HG02938 (cell line): ENCODE data around the gene SSTR3.
"Not testable (repeated sequence)": the region's sequence is repeated elsewhere in the genome, so short reads cannot be mapped to it uniquely, and the experiment has no call there.

Experiments
- ATAC-seq: cut with Tn5 transposase; IDR thresholded peaks from one replicate; pipeline ENCODE4 v1.9.1; 2021; ENCODE audit warnings: mild to moderate bottlenecking, moderate library complexity; ENCODE audit not compliant: unreplicated experiment

Gene SSTR3

GRCh38 chr22:37183432-37184379 is 28.6 kb downstream of the SSTR3 start:
- no peak for ATAC-seq

GRCh38 chr22:37182949-37183245 is 29.4 kb downstream of the SSTR3 start:
- no peak for ATAC-seq

- ATAC-seq, result no peak
These were observed 30.0 kb downstream of the SSTR3 start for GRCh38 chr22:37182101-37182948.

- no peak for ATAC-seq
These were observed 30.6 kb downstream of the SSTR3 start for GRCh38 chr22:37181681-37182080.

GRCh38 chr22:37180531-37181231 is 31.6 kb downstream of the SSTR3 start:
- ATAC-seq, result no peak

GRCh38 chr22:37179622-37180420 is 32.5 kb downstream of the SSTR3 start:
- ATAC-seq, result no peak

GRCh38 chr22:37179126-37179470 is 33.2 kb downstream of the SSTR3 start:
- ATAC-seq, result no peak

GRCh38 chr22:37178350-37179125 is 33.7 kb downstream of the SSTR3 start:
- ATAC-seq, result no peak

GRCh38 chr22:37177755-37178154 is 34.5 kb downstream of the SSTR3 start:
- no peak for ATAC-seq

GRCh38 chr22:37177221-37177620 is 35.1 kb downstream of the SSTR3 start:
- ATAC-seq, result no peak

- no peak for ATAC-seq
These were observed 35.7 kb downstream of the SSTR3 start for GRCh38 chr22:37176464-37177061.

- no peak for ATAC-seq
These were observed 36.6 kb downstream of the SSTR3 start for GRCh38 chr22:37175414-37176281.

- no peak for ATAC-seq
These were observed 37.3 kb downstream of the SSTR3 start for GRCh38 chr22:37174964-37175363.

GRCh38 chr22:37173709-37174108 is 38.6 kb downstream of the SSTR3 start:
- no peak for ATAC-seq

- ATAC-seq, result no peak
These were observed 39.7 kb downstream of the SSTR3 start for GRCh38 chr22:37172266-37173245.

GRCh38 chr22:37171662-37172061 is 40.6 kb downstream of the SSTR3 start:
- ATAC-seq, result no peak

GRCh38 chr22:37170689-37171405 is 41.4 kb downstream of the SSTR3 start:
- ATAC-seq, result not testable (repeated sequence)
